Measurements from ENCODE around the gene DDTL. TPM values are rescaled to one million over a fixed set of nuclear protein-coding genes. Genes with fewer than 3 reads are reported as not detected.
"Not testable (repeated sequence)": the region's sequence is repeated elsewhere in the genome, so short reads cannot be mapped to it uniquely, and the experiment has no call there.

The DDTL gene
- under 1 TPM; 0.26 to 0.66 (median 0.47) TPM for total RNA-seq (2021; fragmentation: NEBNext Ultra II Directional; extraction: Animal tissue kit (Norgen Biotek cat#: 25700))
- long read RNA-seq = 0 reads

DNA sequence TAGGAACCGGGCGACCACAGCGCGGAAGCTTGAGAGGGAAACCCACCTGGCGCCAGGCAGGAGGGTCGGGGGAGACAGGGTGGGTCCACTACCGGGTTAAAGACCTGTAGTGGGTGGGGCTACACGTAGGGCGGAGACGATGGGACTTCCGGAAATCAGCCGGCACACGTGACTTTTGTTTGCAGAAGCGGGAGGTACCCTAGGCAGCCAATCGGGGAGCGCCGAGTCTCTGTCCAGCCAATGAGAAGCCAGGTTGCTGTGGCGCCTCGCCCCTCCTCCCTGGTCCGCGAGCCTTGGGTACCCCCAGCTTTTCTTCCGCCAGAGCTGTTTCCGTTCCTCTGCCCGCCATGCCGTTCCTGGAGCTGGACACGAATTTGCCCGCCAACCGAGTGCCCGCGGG lies at the start of gene DDTL:
TSS of gene DDTL (plus strand) at position 321 of the 400 bp plus-strand sequence. CDS start at position 348, 27 bp downstream.
- H3K27me3 Mint-ChIP-seq (ENCODE audit: insufficient read depth); H3K4me3 Mint-ChIP-seq; DNase-seq; H3K9me3 Mint-ChIP-seq; H3K27ac Mint-ChIP-seq: not testable (repeated sequence)
- Mint-ChIP-seq H3K4me1 (ENCODE audit: low read depth) (peaks cover 10% of the 10 kb centered on the region), H3K36me3 (ENCODE audit: low read depth) (peaks cover 12% of the 10 kb centered on the region)

DNA sequence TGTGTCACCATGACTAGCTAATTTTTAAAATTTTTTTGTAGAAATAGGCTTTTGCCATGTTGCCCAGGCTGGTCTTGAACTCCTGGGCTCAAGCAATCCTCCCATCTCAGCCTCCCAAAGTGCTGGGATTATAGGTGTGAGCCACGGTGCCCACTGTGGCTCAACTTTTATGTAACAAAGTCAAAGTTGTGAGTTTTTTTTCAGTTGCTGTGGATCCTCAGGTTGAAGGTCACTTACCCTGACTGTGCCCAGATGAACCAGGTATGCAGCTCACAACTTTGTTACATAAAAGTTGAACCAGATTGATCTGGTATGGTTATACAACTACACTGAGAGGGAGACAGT lies 46.4 kb upstream of the DDTL start:
- not testable (repeated sequence) for H3K9me3 Mint-ChIP-seq; H3K27me3 Mint-ChIP-seq (ENCODE audit: insufficient read depth); H3K4me3 Mint-ChIP-seq; DNase-seq
- Mint-ChIP-seq H3K4me1 (ENCODE audit: low read depth) (peaks cover 23% of the 10 kb centered on the region), H3K27ac (peak overlapping the region; percentile 78), H3K36me3 (ENCODE audit: low read depth) (peaks cover 17% of the 10 kb centered on the region)

DNA sequence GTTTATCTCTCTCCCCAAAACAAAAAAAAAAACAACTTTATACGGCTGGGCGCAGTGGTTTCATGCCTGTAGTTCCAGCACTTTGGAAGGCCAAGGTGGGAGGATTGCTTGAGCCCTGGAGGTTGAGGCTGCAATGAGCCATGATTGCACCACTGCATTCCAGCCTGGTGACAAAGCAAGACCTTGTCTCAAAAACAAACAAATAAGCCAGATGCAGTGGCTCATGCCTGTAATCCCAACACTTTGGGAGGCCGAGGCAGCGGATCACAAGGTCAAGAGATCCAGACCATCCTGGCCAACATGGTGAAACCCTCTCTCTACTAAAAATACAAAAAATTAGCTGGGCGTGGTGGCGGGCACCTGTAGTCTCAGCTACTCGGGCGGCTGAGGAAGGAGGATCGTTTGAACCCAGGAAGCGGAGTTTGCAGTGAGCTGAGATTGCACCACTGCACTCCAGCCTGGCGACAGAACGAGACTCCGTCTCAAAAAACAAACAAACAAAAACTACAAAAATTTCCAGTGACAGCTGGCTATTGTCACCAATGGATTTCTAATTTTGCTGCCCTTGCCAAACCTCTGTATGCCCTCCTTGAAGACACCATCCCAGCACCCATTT lies 45.0 kb upstream of the DDTL start:
- peak; percentile 17 for DNase-seq
- Mint-ChIP-seq H3K4me1 (ENCODE audit: low read depth) (peaks cover 23% of the 10 kb centered on the region), H3K9me3 (peaks cover 16% of the 10 kb centered on the region), H3K27ac (0 out of 2 replicates have a peak overlapping the region, but pooled peaks have one; percentile 1), H3K36me3 (ENCODE audit: low read depth) (peaks cover 24% of the 10 kb centered on the region)
- not testable (repeated sequence) for H3K27me3 Mint-ChIP-seq (ENCODE audit: insufficient read depth); H3K4me3 Mint-ChIP-seq

GRCh38 chr22:23922921-23923320 lies 43.8 kb upstream of the DDTL start:
- Mint-ChIP-seq H3K4me1 (ENCODE audit: low read depth) (peaks cover 26% of the 10 kb centered on the region), H3K27me3 (ENCODE audit: insufficient read depth) (peaks cover 5% of the 10 kb centered on the region), H3K27ac (no peak overlapping the region; the same call in 1 of the 2 replicates), H3K4me3 (no peak overlapping the region), H3K36me3 (ENCODE audit: low read depth) (peaks cover 29% of the 10 kb centered on the region), H3K9me3 (peaks cover 16% of the 10 kb centered on the region)
- DNase-seq = no peak
- TF ChIP-seq CTCF (IDR thresholded peaks at IDR 0.05) = no peak

GRCh38 chr22:23925020-23925606 lies 41.6 kb upstream of the DDTL start:
- Mint-ChIP-seq H3K27me3 (ENCODE audit: insufficient read depth) (peaks cover 8% of the 10 kb centered on the region), H3K4me3 (no peak overlapping the region), H3K9me3 (peaks cover 16% of the 10 kb centered on the region), H3K27ac (no peak overlapping the region), H3K36me3 (ENCODE audit: low read depth) (peaks cover 40% of the 10 kb centered on the region), H3K4me1 (ENCODE audit: low read depth) (peaks cover 34% of the 10 kb centered on the region)
- no peak for DNase-seq
- no peak for TF ChIP-seq CTCF (IDR thresholded peaks at IDR 0.05)

DNA sequence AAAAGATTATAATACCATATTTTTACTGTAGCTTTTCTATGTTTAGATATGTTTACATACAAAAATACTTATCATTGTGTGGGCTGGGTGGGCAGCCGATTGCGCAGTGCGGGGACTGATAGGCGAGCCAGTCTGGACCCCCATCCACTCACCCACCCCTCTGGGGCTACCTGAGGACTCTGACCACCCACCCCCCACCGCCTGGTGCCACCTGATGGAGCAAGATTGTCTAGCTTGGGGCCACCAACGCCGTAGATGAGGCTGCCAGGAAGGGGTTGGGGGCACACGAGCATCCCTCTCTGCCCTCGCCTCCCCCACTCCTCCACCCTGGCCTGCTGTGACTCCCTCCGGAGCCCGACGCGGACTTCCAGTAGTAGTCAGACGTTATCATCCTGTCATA lies 40.1 kb upstream of the DDTL start:
- TF ChIP-seq CTCF (IDR thresholded peaks at IDR 0.05) = no peak
- H3K9me3 Mint-ChIP-seq = peaks cover 22% of the 10 kb centered on the region
- peaks cover 44% of the 10 kb centered on the region for H3K36me3 Mint-ChIP-seq (ENCODE audit: low read depth)
- no peak overlapping the region for H3K4me3 Mint-ChIP-seq
- H3K4me1 Mint-ChIP-seq (ENCODE audit: low read depth) = peaks cover 29% of the 10 kb centered on the region
- H3K27ac Mint-ChIP-seq = no peak overlapping the region
- H3K27me3 Mint-ChIP-seq (ENCODE audit: insufficient read depth) = peaks cover 8% of the 10 kb centered on the region
- no peak for DNase-seq

DNA sequence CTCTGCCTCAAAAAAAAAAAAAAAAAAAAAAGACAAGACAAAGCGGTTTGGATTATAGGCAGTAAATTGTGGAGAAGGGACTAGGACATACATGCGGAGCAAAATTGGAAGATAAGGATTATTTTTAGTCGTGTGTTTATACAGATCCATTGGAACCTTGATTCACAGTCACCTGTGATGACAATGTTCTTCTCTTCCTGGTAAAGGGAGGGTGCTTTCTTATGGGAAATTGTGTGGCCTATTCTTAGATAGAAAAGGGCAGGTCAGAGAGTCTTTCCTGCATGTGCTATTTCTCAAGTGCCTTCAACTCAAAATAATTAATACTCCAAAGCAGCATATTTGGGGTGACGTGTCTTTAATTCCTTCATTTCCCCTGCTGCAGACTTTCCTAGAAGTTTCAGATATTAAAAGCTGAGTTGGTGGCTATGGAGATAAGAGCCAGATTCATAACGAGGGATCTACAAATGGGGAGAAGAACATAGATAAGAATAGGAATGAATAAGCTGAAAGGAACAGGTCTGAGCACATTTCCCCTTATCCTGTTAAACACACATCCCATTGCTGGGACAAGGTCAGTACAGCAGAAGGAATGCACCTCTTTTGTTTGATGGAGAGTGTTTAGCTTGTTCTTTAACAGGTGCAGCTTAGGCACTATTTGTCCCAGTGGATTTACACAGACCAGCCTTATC lies 28.2 kb upstream of the DDTL start:
- Mint-ChIP-seq H3K27me3 (ENCODE audit: insufficient read depth) (peaks cover 6% of the 10 kb centered on the region), H3K36me3 (ENCODE audit: low read depth) (no peaks in the 10 kb centered on the region), H3K27ac (no peak overlapping the region), H3K9me3 (no peaks in the 10 kb centered on the region), H3K4me1 (ENCODE audit: low read depth) (no peaks in the 10 kb centered on the region), H3K4me3 (no peak overlapping the region)
- no peak for DNase-seq
- no peak for TF ChIP-seq CTCF (IDR thresholded peaks at IDR 0.05)
